Aorta (tissue), 5 donors: Measurements from ENCODE around the gene EFNA4. TPM values are rescaled to one million over a fixed set of nuclear protein-coding genes. Genes with fewer than 3 reads are reported as not detected.

Experiments used
- ATAC-seq: fragments of 200-7000 bp; cut with Tn5 transposase; one replicate; pipeline ENCODE4 v1.9.1; 2022; ENCODE audit warnings: moderate library complexity; ENCODE audit not compliant: low FRiP score
- DNase-seq, 2 donors: peaks; one replicate each; pipeline ENCODE4 v3.0.0-alpha.2; 2020
- H3K27ac ChIP-seq, 2 donors: one replicate each; pipeline ENCODE4 v1.5.1; 2013; ENCODE audit warnings: low read length in 2 of 2, mild to moderate bottlenecking in 2 of 2, moderate library complexity in 2 of 2, control low read depth in 1 of 2, inconsistent platforms in 1 of 2, low read depth in 1 of 2
- H3K27me3 ChIP-seq, 2 donors: one replicate each; pipeline ENCODE4 v1.6.1; 2013; ENCODE audit warnings: control low read depth in 1 of 2, low read length in 1 of 2, mild to moderate bottlenecking in 1 of 2, moderate library complexity in 1 of 2; ENCODE audit not compliant: insufficient read depth in 2 of 2, control insufficient read depth in 1 of 2
- H3K36me3 ChIP-seq, 2 donors: one replicate each; pipeline ENCODE4 v1.6.1; 2013; ENCODE audit warnings: control low read depth in 1 of 2, low read length in 1 of 2, mild to moderate bottlenecking in 1 of 2; ENCODE audit not compliant: insufficient read depth in 2 of 2, control insufficient read depth in 1 of 2
- H3K4me1 ChIP-seq, 2 donors: one replicate each; pipeline ENCODE4 v1.6.1; 2013; ENCODE audit warnings: low read length in 2 of 2, control low read depth in 1 of 2, mild to moderate bottlenecking in 1 of 2, moderate library complexity in 1 of 2; ENCODE audit not compliant: insufficient read depth in 2 of 2, control insufficient read depth in 1 of 2
- H3K4me3 ChIP-seq, 2 donors: one replicate each; pipeline ENCODE4 v1.5.1; 2013; ENCODE audit warnings: low read length in 2 of 2, control low read depth in 1 of 2, mild to moderate bottlenecking in 1 of 2
- H3K9me3 ChIP-seq: one replicate; pipeline ENCODE4 v1.6.1; 2013; ENCODE audit warnings: mild to moderate bottlenecking, low read length; ENCODE audit not compliant: control insufficient read depth
- WGBS, 2 donors: extraction: QIAGEN DNeasy Blood & Tissue Kit; methylation state at CpG; one replicate each; pipeline ENCODE4 v1.1.7; 2013; 5-methylcytosine and 5-hydroxymethylcytosine counted together
- intact Hi-C, 2 donors: fragments of 100-400 bp; cut with DNase I; formaldehyde crosslinking; loops; one replicate each; pipeline versions ENCODE4 v1.14.2 to v1.15.0; 2022
- polyA plus RNA-seq, 2 donors: library from polyadenylated mRNA; stranded (reverse); fragments of 200-250 nt; gene quantifications; one replicate each; pipeline ENCODE4 v1.2.3, GENCODE V29; 2013
- total RNA-seq, 2 donors: library from RNA; stranded (reverse); fragmentation: NEBNext Ultra II Directional; extraction: Animal tissue kit (Norgen Biotek cat#: 25700); gene quantifications; one replicate each; pipeline ENCODE4 v1.2.1, GENCODE V29; 2021
- donor health status: healthy with polysubstance abuse.
- donor health status: Bipolar disorder and iron deficiency.
- donor health status: DM: no; HTN: no; CAD: no.
- donor health status: DM: no; HTN: no; CAD: no.
- donor health status: DM: yes; HTN: yes; CAD: no.

The EFNA4 gene
- total and polyA plus RNA-seq, 4 donors: 3.0 to 5.7 (median 4.0) TPM

- intact Hi-C loops: loop anchor here (2.0 to 5.0 kb wide), 2 partner anchors 33 to 73 kb away; partner anchors contain the start of gene EFNA1 (in 2 of the 2)
- DNase-seq: peak in 1 of 2 donors; percentile 46
- no peak overlapping the region for H3K4me3 ChIP-seq
- H3K27ac ChIP-seq: no peak overlapping the region
- no peaks in the 10 kb centered on the region for H3K9me3 ChIP-seq
- H3K4me1 ChIP-seq: no peaks in the 10 kb centered on the region
- no peaks in the 10 kb centered on the region for H3K36me3 ChIP-seq
- no peaks in the 10 kb centered on the region for H3K27me3 ChIP-seq
- 7 to 8% methylated on average over 13 of the region's 13 CpGs for WGBS, 2 donors
- peak; percentile 34 for ATAC-seq
Measured at GRCh38 chr1:155093911-155094621, 30.5 kb downstream of the EFNA4 start.

DNA sequence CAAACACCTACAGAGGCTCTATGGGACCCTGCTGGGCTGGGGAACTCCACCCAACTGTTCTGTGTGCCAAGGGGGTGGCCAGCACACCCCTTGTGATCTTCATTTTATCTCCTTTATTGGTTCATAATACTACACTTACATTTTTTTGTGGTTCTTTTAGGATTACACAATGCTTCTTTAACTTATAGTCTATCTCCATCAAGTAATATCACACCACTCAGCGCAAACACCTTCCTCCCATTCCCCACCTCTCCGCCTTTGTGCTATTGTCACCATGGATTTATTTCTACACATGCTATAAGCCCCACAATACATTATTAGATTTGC, 31.0 kb downstream of the EFNA4 start:
- Histone ChIP-seq H3K4me1 (no peaks in the 10 kb centered on the region), H3K27me3 (no peaks in the 10 kb centered on the region), H3K36me3 (no peaks in the 10 kb centered on the region), H3K9me3 (no peaks in the 10 kb centered on the region), H3K4me3 (no peak overlapping the region), H3K27ac (no peak overlapping the region)
- intact Hi-C loops: loop anchor here (5.0 kb wide), 1 partner anchor 33 kb away; the partner anchor contains the start of gene EFNA1 (in 2 of the 2)
- ATAC-seq (no peak), DNase-seq (no peak)
- WGBS, 2 donors: 78 to 82% methylated on average over 2 of the region's 2 CpGs

GRCh38 chr1:155099331-155099730, 35.8 kb downstream of the EFNA4 start:
- intact Hi-C loops: no loop called here
- no peaks in the 10 kb centered on the region for H3K4me1 ChIP-seq
- DNase-seq (no peak), ATAC-seq (no peak)
- H3K36me3 ChIP-seq: no peaks in the 10 kb centered on the region
- no peaks in the 10 kb centered on the region for H3K27me3 ChIP-seq
- no peak overlapping the region for H3K4me3 ChIP-seq
- no peaks in the 10 kb centered on the region for H3K9me3 ChIP-seq
- no peak overlapping the region for H3K27ac ChIP-seq
- 84 to 93% methylated on average over 7 of the region's 7 CpGs for WGBS, 2 donors

- Histone ChIP-seq H3K4me3 (no peak overlapping the region), H3K27ac (no peak overlapping the region), H3K9me3 (no peaks in the 10 kb centered on the region), H3K27me3 (peaks cover 0 to 2% of the 10 kb centered on the region in 2 donors), H3K4me1 (no peaks in the 10 kb centered on the region), H3K36me3 (no peaks in the 10 kb centered on the region)
- ATAC-seq (no peak), DNase-seq (no peak)
- intact Hi-C loops: no loop called here
- WGBS, 2 donors: 81 to 96% methylated on average over 9 of the region's 9 CpGs
Measured at GRCh38 chr1:155103325-155103724, 39.8 kb downstream of the EFNA4 start.

GRCh38 chr1:155104605-155105534, 41.3 kb downstream of the EFNA4 start:
- WGBS, 2 donors: 90 to 91% methylated on average over 7 of the region's 7 CpGs
- Histone ChIP-seq H3K4me3 (no peak overlapping the region), H3K4me1 (no peaks in the 10 kb centered on the region), H3K36me3 (no peaks in the 10 kb centered on the region), H3K27me3 (peaks cover 0 to 2% of the 10 kb centered on the region in 2 donors), H3K9me3 (no peaks in the 10 kb centered on the region), H3K27ac (no peak overlapping the region)
- ATAC-seq: no peak
- DNase-seq: no peak
- intact Hi-C loops: no loop called here

- DNase-seq: no peak
- Histone ChIP-seq H3K27ac (no peak overlapping the region), H3K4me1 (no peaks in the 10 kb centered on the region), H3K36me3 (no peaks in the 10 kb centered on the region), H3K9me3 (no peaks in the 10 kb centered on the region), H3K27me3 (peaks cover 0 to 2% of the 10 kb centered on the region in 2 donors), H3K4me3 (no peak overlapping the region)
- WGBS, 2 donors: 70 to 73% methylated on average over 7 of the region's 7 CpGs
- intact Hi-C loops: no loop called here
- ATAC-seq: no peak
Measured at GRCh38 chr1:155105604-155106011, 42.1 kb downstream of the EFNA4 start.

- Histone ChIP-seq H3K9me3 (no peaks in the 10 kb centered on the region), H3K36me3 (no peaks in the 10 kb centered on the region), H3K4me1 (no peaks in the 10 kb centered on the region), H3K27ac (no peak overlapping the region), H3K27me3 (peaks cover 0 to 2% of the 10 kb centered on the region in 2 donors), H3K4me3 (no peak overlapping the region)
- DNase-seq (no peak), ATAC-seq (no peak)
- intact Hi-C loops: no loop called here
- WGBS, 2 donors: 73 to 82% methylated on average over 6 of the region's 6 CpGs
Measured at GRCh38 chr1:155106862-155107261, 43.3 kb downstream of the EFNA4 start.

GRCh38 chr1:155107309-155108264, 44.0 kb downstream of the EFNA4 start:
- intact Hi-C loops: no loop called here
- Histone ChIP-seq H3K4me1 (no peaks in the 10 kb centered on the region), H3K4me3 (no peak overlapping the region), H3K9me3 (no peaks in the 10 kb centered on the region), H3K36me3 (no peaks in the 10 kb centered on the region), H3K27me3 (peaks cover 0 to 2% of the 10 kb centered on the region in 2 donors), H3K27ac (no peak overlapping the region)
- ATAC-seq (no peak), DNase-seq (no peak)
- 71 to 73% methylated on average over 12 of the region's 12 CpGs for WGBS, 2 donors
